Thyroid gland (tissue), 4 donors: ENCODE data around the gene TMEM88.

Experiments used
- CTCF ChIP-seq, 6 experiments: fragments of 200-600 bp in 3 of 6; fragments of 450-650 bp in 3 of 6; sonication (generic) in 3 of 6; IDR thresholded peaks; one replicate each; pipeline ENCODE4 v1.5.1; 2016 to 2019; ENCODE audit warnings: antibody characterized with exemption in 6 of 6, mild to moderate bottlenecking in 2 of 6, inconsistent platforms in 1 of 6, moderate library complexity in 1 of 6
- POLR2A ChIP-seq, 2 donors: fragments of 450-650 bp; IDR thresholded peaks; one replicate each; pipeline ENCODE4 v1.6.1; 2017; ENCODE audit warnings: antibody characterized with exemption in 2 of 2, mild to moderate bottlenecking in 2 of 2, moderate library complexity in 1 of 2

- TF ChIP-seq POLR2A (IDR thresholded peaks at IDR 0.05) (no peak), CTCF (IDR thresholded peaks at IDR 0.05) (no peak)
Observed at GRCh38 chr17:7887038-7887481, 32.2 kb downstream of the TMEM88 start.
